SKM-1 treated with dmso at 0.1 percent for 144 hours (cell line): Measurements from ENCODE around the gene DEFB114.
"Not testable (repeated sequence)": the region's sequence is repeated elsewhere in the genome, so short reads cannot be mapped to it uniquely, and the experiment has no call there.

Experiments used
- DNase-seq: peaks from one replicate; lab custom pipeline; 2025; ENCODE audit not compliant: unreplicated experiment; lab: John Stamatoyannopoulos, UW

The DEFB114 gene

GRCh38 chr6:49964064-49964463, at the start of gene DEFB114:
TSS of gene DEFB114 (minus strand) at chr6:49964164. CDS start at chr6:49964105, 59 bp downstream.
- DNase-seq = no peak

GRCh38 chr6:50007819-50008218, 43.9 kb upstream of the DEFB114 start:
- no peak for DNase-seq

GRCh38 chr6:50003139-50003538, 39.2 kb upstream of the DEFB114 start:
- no peak for DNase-seq

- no peak for DNase-seq
These were observed 31.3 kb upstream of the DEFB114 start for GRCh38 chr6:49995278-49995677.

GRCh38 chr6:49988900-49989299, 24.9 kb upstream of the DEFB114 start:
- DNase-seq = no peak

- no peak for DNase-seq
These were observed 23.8 kb upstream of the DEFB114 start for GRCh38 chr6:49987749-49988148.

- DNase-seq = no peak
These were observed 22.6 kb upstream of the DEFB114 start for GRCh38 chr6:49986551-49986950.

- no peak for DNase-seq
These were observed 18.1 kb upstream of the DEFB114 start for GRCh38 chr6:49982046-49982445.

- DNase-seq = no peak
These were observed 16.9 kb upstream of the DEFB114 start for GRCh38 chr6:49980898-49981297.

- DNase-seq = no peak
These were observed 15.6 kb upstream of the DEFB114 start for GRCh38 chr6:49979584-49979983.

GRCh38 chr6:49978332-49979226, 14.6 kb upstream of the DEFB114 start:
- DNase-seq = no peak

GRCh38 chr6:49969605-49970004, 5.6 kb upstream of the DEFB114 start, which contains the start of gene DEFB113:
TSS of gene DEFB113 (minus strand) at chr6:49969625. CDS start at chr6:49969625, 0 bp downstream.
- no peak for DNase-seq

GRCh38 chr6:49966823-49967222, 2.9 kb upstream of the DEFB114 start:
- no peak for DNase-seq

- DNase-seq = no peak
These were observed 2.4 kb upstream of the DEFB114 start for GRCh38 chr6:49966334-49966733.

GRCh38 chr6:49958180-49958579, 5.8 kb downstream of the DEFB114 start:
- no peak for DNase-seq

- no peak for DNase-seq
These were observed 8.1 kb downstream of the DEFB114 start for GRCh38 chr6:49955847-49956246.

- no peak for DNase-seq
These were observed 12.0 kb downstream of the DEFB114 start for GRCh38 chr6:49951926-49952325.

- no peak for DNase-seq
These were observed 13.6 kb downstream of the DEFB114 start for GRCh38 chr6:49950415-49950751.

GRCh38 chr6:49949062-49949461, 14.9 kb downstream of the DEFB114 start:
- no peak for DNase-seq

GRCh38 chr6:49946835-49947234, 17.1 kb downstream of the DEFB114 start:
- no peak for DNase-seq

GRCh38 chr6:49944068-49944467, 19.9 kb downstream of the DEFB114 start:
- not testable (repeated sequence) for DNase-seq

- DNase-seq = no peak
These were observed 23.9 kb downstream of the DEFB114 start for GRCh38 chr6:49939993-49940498.

- DNase-seq = no peak
These were observed 26.2 kb downstream of the DEFB114 start for GRCh38 chr6:49937811-49938210.
